Fibroblast of gingiva (primary cell): Measurements from ENCODE around the gene MAGEA6.
"Not testable (repeated sequence)": the region's sequence is repeated elsewhere in the genome, so short reads cannot be mapped to it uniquely, and the experiment has no call there.

ENCODE experiments used
- DNase-seq: peaks from one replicate; pipeline ENCODE4 v3.0.0-alpha.2; 2011; ENCODE audit warnings: low read depth

The MAGEA6 gene

DNA sequence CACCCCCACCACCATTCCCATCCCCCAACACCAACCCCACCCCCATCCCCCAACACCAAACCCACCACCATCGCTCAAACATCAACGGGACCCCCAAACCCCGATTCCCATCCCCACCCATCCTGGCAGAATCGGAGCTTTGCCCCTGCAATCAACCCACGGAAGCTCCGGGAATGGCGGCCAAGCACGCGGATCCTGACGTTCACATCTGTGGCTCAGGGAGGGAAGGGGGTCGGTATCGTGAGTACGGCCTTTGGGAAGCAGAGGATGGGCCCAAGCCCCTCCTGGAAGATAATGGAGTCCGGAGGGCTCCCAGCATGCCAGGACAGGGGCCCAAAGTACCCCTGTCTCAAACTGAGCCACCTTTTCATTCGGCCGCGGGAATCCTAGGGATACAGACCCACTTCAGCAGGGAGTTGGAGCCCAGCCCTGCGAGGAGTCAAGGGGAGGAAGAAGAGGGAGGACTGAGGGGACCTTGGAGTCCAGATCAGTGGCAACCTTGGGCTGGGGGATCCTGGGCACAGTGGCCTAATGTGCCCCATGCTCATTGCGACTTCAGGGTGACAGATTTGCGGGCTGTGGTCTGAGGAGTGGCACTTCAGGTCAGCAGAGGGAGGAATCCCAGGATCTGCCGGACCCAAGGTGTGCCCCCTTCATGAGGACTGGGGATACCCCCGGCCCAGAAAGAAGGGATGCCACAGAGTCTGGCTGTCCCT is 35.2 kb downstream of the MAGEA6 start:
- not testable (repeated sequence) for DNase-seq

DNA sequence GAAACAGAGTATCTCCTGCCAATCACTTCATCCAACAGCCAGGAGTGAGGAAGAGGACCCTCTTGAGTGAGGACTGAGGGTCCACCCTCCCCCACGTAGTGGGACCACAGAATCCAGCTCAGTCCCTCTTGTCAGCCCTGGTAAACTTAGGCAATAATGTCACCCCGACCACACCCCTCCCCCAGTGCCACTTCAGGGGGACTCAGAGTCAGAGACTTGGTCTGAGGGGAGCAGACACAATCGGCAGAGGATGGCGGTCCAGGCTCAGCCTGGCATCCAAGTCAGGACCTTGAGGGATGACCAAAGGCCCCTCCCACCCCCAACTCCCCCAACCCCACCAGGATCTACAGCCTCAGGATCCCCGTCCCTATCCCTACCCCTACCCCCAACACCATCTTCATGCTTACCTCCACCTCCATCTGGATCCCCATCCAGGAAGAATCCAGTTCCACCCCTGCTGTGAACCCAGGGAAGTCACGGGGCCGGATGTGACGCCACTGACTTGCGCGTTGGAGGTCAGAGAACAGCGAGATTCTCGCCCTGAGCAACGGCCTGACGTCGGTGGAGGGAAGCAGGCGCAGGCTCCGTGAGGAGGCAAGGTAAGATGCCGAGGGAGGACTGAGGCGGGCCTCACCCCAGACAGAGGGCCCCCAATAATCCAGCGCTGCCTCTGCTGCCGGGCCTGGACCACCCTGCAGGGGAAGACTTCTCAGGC is 36.1 kb downstream of the MAGEA6 start, which contains the start of the genes CSAG1 and MAGEA12:
Gene CSAG1, minus strand, starts transcription at position 461 of the 715 bp plus-strand sequence. CDS start 1,261 bp downstream, outside the sequence.
Gene MAGEA12, plus strand, starts transcription at position 497 of the 715 bp plus-strand sequence. CDS start 2,405 bp downstream, outside the sequence.
- no peak for DNase-seq

DNA sequence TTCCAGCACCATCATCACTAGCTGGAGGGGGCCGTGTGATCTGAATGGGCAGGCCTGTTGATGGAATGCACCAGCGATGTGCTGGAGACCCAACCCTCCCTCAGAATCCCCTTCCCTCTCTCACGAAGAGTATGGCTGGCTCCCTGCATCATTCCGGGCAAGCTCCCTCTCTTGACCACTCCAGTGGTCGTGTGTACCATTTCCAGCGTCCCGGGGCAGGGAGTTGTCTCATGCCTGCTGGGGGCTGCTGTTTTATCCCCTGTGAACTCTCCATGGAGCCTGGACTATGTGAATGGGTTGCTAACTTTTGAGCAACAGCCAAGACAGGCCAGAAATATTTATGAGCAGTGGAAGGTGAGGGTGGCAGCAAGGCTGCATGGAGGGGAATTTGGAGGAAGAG is 44.1 kb downstream of the MAGEA6 start:
- DNase-seq: no peak
